GM12864 (cell line): Measurements from ENCODE around the gene ACTA2.

Experiments used
- DNase-seq: peaks from one replicate; pipeline ENCODE4 v3.0.0-alpha.2; 2011; ENCODE audit warnings: low read depth
- H3K4me3 ChIP-seq: 2 replicates; pipeline ENCODE4 v1.5.1; 2011; ENCODE audit warnings: mild to moderate bottlenecking, low read depth, low read length, control low read depth
- TF ChIP-seq, protein P1 (sequence below): IDR thresholded peaks from 2 replicates; pipeline ENCODE4 v1.5.1; 2011; ENCODE audit warnings: low read depth, mild to moderate bottlenecking, moderate library complexity, low read length, control low read depth, inconsistent platforms; ENCODE audit errors: missing control alignments

The ACTA2 gene

DNA sequence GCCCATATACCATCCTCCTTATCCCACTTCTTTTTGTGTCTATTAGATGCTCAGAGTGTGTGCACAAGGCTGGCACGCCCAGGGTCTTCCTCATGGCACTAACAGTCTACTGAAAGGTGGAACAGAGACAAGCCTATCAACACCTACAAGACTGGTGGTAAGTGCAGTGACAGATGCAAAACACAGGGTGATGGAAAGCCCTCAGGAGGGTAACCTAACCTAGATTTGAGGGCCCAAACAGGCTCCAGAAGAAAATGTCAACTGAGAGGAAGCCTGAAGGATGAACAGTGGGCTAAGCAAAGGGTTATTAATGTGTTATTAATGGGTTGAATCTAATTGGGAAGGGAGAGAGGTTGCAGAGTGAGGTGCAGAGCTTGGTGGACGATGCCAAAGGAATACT is 36.9 kb upstream of the ACTA2 start:
- TF ChIP-seq, protein P1, sequence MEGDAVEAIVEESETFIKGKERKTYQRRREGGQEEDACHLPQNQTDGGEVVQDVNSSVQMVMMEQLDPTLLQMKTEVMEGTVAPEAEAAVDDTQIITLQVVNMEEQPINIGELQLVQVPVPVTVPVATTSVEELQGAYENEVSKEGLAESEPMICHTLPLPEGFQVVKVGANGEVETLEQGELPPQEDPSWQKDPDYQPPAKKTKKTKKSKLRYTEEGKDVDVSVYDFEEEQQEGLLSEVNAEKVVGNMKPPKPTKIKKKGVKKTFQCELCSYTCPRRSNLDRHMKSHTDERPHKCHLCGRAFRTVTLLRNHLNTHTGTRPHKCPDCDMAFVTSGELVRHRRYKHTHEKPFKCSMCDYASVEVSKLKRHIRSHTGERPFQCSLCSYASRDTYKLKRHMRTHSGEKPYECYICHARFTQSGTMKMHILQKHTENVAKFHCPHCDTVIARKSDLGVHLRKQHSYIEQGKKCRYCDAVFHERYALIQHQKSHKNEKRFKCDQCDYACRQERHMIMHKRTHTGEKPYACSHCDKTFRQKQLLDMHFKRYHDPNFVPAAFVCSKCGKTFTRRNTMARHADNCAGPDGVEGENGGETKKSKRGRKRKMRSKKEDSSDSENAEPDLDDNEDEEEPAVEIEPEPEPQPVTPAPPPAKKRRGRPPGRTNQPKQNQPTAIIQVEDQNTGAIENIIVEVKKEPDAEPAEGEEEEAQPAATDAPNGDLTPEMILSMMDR = no peak
- H3K4me3 ChIP-seq = peak overlapping the region; percentile 90
- no peak for DNase-seq

DNA sequence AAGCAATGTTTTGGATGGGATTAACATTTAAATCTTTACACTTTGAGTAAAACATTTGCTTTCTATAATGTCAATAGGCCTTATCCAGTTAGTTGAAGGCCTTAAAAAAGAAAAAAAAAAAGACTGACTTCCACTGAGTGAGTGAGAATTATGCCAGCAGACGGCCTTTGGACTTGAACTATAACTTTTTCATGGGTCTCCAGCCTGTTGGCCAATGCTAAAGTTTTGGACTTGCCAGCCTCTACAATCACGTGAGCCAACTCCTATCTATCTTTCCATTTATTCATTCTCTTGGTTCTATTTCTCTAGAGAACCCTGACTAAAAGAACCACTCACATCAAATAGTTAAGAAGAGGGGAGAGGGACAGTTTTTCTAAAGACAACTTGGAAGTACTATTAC is 35.3 kb upstream of the ACTA2 start:
- TF ChIP-seq, protein P1 = no peak
- H3K4me3 ChIP-seq = no peak overlapping the region
- no peak for DNase-seq

DNA sequence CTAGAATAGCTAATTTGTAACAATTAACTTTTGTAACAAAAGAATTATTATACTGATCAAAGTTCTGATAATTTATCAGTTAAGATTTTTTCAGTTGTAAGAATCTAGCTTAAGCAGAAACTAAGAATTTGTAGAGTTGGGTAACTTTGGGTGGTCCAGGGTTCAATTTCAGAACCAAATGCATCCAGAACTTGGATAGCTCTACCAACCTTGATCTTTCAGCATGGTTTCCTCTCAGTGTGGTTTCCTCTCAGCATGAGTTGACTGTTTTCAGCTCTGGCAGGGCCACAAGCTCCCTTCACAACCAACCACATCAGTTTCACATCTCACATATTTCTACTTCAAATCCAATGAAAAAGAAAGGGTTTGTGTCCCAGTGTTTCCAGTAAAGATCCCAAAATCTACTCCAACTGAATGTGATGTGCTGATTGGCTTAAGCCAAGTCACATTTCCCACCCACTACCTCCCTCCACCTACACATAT is 34.7 kb upstream of the ACTA2 start:
- DNase-seq = no peak
- TF ChIP-seq, protein P1 = no peak
- no peak overlapping the region for H3K4me3 ChIP-seq

DNA sequence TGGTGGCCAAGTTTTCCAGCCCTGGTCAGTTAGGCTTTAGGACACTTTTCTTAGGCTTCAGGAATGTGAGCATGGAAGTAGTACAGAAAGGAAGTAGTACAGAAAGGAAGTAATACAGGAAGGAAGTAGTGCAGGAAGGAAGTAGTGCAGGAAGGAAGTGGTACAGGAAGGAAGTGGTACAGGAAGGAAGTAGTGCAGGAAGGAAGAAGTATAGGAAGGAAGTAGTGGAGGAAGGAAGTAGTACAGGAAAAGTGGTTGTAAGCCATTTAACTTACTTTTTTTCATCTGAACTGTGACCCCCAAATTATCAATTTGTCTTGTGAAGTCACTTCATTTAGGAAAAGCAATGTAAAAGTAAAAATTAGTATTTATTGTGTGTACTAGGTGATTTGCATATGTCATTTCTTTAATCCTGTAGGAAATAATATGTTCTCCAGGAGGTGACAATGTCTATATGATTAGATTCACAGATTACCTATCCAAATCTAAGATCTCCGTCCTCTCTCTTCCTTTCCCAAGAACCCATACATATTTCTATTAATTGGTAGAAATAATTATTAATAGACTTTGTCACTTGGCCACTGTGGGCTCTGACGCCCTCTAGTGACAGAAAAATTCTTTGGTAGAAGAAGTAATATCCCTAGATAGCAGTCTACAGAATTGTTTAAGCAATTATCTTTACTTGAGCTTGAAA is 34.1 kb upstream of the ACTA2 start:
- TF ChIP-seq, protein P1 = peak; percentile 43
- DNase-seq = no peak
- H3K4me3 ChIP-seq = no peak overlapping the region

DNA sequence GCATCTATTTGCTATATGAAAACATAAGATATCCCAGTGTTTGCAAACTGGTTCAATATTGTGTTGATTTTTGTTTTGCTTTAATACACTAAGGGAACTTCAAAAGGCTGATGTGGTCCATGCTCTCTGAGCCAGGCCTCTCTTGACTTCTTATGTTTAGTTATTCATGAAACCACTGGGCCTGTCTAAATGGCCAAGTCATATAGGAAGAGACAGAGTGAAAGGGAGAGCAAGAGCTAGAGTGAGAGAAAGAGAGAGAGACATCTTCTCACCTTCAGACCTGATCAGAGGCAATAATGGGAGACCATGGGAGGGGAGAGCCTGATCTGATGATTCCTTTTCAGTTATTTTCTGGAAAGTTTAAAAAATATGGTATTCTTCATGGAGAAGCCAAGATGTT is 32.0 kb upstream of the ACTA2 start:
- TF ChIP-seq, protein P1 = no peak
- DNase-seq = no peak
- H3K4me3 ChIP-seq = no peak overlapping the region

DNA sequence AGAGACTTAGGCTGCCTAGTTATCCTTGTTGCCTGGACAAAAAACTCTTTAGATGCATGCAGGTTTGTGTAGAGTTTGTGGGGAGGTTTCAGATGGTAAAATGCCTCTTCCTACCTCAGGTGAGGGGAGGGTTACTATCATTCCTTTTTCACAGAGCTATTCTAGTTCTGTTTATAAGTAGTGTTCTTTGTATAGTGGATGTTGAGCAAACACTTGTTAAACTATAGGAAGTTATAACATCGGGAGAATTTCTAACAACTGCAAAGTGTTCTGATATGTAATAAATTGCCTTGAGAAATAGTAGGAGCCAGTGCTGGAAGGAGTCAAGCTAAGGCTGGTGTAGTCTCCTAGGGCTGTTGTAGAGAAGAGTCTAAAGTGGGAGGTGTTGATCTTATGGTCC is 31.4 kb upstream of the ACTA2 start:
- DNase-seq = no peak
- TF ChIP-seq, protein P1 = no peak

DNA sequence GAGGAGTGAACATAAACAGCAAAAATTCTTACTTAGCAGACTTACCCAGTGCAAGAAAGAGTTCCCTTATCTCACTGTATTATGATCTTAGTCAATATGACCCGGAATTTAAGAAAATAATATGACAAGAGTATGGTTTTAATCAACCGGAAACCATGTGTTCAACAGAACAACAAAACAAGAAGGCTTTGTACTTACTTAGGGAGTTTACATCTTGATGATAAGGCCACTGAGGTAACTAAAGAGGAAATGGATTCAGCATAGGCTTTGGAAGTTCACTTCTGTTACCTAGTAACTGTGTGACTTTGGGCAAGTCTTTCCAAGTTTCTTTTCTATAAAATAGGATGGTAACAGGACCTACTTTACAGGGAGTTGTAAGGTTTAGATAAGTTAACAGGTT is 30.6 kb upstream of the ACTA2 start:
- no peak overlapping the region for H3K4me3 ChIP-seq
- TF ChIP-seq, protein P1 = no peak
- no peak for DNase-seq

More for the DNA sequence above, 31.4 kb upstream of the ACTA2 start:
- H3K4me3 ChIP-seq = no peak overlapping the region
